Activated CD4-positive, alpha-beta T cell treated with anti-CD3 and anti-CD28 coated beads, Interleukin-2, amount 50 U/mL, for 4 hours (primary cell): ENCODE measurements around the gene ELAVL1.

Experiments used
- DNase-seq, 2 experiments: peaks; one replicate each; pipeline ENCODE4 v3.0.0-alpha.2; 2020

The ELAVL1 gene

DNA sequence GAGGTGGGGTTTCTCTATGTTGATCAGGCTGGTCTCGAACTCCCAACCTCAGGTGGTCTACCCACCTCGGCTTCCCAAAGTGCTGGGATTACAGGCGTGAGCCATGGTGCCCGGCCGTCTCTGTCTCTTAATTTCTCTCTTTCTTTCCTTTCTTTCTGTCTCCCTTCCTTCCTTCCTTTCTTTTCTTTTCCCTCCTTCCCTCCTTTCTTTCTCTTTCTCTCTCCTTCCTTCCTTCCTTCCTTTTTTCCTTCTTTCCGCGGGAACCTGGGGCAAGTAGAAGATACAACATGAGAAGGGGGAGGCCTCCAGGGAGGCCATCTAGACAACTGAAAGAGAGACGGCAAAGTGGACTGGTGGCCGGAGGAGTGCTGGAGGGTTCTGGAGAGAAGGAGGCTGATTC lies 15.2 kb upstream of the ELAVL1 start:
- DNase-seq = no peak

DNA sequence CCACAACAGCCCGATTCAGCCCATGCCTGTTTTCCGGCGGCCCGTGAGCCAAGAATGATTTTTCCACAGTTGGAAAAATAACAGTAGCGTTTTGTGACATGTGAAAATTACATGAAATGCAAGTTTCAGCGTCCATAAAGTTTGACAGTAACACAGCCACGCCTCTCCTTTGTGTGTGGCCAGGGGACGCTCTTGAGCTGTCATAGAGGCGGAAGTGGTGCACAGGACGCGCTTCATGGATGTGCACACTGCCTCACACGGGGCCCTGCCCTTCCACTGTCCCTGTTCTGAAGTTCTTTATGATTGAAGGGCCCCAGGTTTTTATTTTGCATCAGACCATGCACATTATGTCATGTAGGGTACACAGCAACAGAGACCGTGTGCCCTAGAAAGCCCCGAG lies 12.4 kb upstream of the ELAVL1 start:
- DNase-seq = peak; percentile 13 to 32

DNA sequence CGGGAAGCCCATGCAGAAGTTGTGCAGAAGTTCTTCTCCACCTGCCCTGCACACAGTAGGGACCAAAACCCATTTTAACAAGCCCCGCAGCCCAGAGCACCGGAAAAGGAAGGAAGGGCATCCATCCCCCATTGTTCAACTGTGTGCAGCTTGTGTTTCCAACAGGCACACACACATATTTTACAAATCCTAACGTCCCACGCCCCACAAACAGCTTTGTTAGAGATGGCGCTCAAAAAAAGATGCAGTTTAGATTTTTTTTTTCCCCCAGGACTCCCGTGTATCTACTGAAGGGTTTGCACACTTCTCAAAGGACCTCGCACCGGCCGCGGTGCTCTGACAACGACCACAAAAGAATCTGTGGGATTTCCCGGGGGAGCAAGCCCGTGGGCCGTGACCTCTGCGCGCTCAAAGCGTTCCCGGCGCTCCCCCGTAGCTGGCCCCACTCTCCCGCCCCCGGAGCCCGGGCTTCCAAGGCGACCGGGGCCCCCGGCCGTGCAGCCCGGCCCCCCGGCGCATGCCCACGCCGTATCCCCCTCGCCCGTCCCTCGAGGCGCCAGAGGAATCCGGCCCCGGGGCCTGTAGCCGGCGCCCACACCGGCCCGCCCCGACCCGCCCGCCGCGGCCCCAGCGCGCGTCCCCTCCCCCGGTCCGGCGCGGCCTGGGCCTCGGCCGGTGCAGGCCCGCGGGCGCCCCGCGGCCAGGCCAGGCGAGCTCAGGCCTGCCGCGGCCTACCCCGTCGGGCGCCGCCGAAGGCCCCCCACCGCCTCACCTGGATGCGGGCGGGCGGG lies 523 bp downstream of the ELAVL1 start:
- DNase-seq = no peak

DNA sequence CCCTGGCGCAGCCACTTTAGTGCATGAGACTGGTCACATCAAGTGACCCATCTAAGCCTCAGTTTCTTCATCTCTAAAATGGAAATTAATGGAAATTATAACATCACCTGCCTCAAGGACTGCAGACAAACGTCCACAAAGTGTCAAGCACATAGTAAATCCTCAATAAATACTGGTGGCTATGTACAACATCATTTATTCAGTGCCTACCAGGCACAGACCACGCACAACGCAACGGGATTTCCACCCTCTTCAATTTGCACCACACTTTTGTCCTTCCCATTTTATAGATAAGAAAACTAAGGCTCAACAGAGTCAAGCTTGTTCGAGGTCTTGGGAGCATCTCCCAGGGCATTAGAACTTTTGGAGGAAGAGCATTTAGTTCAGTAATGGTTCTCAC lies 1.4 kb downstream of the ELAVL1 start:
- no peak for DNase-seq

DNA sequence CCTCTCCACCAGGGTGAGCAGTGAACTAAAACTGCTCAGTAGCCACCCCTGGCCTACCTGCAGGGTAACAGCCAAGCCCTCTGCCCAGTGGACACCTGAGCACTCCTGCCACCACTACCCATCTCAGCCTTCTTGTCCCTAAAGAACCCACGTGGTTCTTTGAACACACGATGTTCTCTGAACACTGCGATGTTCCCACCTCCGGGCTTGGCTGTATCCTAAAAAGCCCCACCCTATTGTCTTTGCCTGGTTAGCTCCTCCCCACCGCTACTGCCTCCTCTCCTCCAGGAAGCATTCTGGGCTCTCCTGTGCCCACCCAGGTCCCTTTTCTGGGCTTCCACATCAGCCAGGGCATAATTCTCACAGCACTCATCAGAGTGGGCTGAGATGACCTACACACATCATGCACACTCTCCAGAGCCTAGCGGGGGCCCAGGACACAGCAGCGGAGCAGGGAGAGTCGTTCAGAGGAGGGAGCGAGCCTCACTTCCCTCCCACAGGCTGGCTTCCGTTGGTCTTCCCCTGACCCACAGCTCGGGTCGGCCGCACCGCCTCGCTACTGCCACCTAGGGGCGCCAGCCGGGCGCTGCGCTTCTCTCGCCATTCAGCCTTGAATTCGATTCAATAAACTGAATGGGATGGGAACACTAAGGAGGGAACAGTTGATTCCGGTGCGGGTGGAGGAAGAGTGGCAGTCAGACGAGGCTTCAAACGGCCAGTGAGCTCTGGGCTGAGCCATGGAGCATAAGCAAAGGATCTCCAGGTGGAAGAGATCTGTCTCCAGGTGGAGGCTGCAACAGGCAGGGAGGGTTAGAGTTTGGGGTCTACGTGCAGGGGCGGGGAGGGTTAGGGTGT lies 3.2 kb downstream of the ELAVL1 start:
- peak; percentile 47 to 56 for DNase-seq

DNA sequence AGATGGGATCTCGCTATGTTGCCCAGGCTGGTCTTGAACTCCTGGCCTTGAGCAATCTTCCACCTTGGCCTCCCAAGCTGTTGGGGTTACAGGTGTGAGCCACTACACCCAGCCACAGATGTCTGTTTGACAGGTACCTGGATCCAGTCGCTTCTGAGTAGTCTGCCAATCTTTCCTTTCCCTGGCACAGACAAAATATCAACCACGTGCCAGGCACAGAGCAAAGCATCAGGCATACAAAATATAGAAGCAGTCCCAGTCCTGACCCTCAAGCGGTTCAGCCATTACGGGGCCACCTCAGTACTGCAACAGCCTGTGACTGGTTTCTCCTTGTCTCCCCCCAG lies 3.8 kb downstream of the ELAVL1 start:
- no peak for DNase-seq

DNA sequence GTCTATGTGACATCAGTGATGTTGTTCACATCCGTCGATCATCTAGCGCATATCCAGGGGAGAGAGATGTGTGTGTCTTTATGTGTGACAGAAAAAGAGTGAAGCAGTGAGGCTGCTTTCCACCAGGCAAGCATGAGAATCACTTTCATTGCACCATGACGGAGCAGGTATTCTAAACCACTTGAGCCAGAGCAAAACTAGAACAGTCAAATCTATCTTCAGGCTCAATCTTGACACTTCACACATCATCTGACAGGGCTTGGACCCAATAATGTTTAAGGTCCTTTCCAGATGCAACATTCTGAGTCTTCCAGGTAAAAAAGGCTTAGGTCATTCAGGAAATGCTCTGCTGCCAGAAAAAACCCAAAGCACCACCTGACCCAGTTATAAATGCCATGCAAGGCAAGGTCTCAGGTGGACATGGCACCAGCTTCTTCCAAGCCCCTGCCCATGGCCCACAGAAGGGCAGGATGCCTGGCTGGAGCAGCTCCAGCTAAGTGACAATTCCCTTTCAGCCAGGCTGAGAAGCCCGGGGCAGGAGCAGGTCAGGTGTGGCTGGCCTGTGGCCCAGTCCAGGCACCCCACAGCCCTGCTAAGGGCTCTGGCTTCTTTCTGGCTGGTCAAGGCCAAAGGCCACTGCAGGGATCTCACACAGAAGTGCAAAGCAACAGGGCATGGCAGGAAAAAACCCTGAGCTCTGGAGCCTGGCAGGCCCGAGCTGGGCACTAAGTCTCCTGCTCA lies 5.0 kb downstream of the ELAVL1 start:
- DNase-seq = no peak

DNA sequence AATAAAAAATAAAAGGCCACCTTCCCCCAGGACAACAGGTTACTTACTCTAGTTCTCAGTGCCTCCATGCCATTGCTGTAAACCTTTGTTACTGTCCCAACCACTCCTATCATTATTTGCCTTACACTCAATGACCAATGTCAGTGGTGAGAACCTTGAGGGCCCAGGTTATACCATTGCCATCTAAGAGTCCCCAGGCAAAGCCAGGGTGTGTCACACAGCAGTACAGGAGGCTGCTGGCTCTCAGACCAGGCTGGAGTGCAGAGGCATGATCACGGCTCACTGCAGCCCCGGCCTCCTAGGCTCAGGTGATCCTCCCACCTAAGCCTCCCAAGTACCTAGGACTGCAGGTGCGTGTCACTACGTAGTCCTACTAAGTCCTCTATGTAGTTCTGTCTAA lies 6.1 kb downstream of the ELAVL1 start:
- DNase-seq = no peak

DNA sequence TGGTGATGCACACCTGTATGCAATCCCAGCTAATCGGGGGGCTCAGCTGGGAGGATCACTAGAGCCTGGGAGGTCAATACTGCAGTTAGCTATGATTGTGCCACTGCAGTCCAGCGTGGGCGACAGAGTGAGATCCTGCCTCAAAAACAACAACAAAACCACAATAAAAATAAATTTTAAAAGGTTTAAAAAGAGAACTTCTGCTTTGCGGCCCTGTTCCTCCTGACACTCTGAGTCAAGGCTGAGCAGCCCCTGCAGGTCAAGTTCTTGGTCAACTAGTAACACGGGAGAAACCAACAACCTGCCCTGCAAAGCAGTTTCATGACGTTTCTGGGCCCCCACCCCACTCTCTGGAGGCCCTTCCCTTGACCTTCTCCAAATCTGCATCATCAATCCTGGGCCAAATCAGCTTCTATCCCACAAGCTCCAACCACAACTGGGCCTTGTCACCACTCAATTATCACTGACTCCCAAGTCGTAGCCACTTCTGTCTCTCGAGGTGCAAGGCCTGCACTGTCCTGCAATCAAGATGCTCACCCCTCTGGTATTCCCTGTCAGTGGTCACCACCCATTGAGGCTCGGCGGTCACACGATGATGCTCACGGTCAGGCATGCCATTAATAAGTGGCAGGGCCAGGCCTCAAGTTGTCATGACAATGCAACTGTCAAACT lies 7.5 kb downstream of the ELAVL1 start:
- no peak for DNase-seq

DNA sequence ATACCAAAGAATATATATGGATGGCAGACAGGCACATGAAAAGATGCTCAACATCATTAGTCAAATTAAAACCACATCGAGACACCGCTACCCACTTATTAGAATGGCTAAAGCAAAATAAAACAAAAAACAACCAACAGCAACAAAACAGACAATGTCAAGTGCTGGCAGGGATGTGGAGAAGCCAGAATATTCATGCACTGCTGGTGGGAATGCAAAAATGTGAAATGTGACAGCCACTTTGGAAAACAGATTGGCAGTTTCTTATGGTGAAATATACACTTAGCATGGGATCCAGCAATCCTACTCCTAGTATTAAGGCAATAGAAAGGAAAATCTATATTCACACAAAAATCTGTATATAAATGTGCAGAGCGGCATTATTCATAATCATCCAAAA lies 8.6 kb downstream of the ELAVL1 start:
- no peak for DNase-seq

DNA sequence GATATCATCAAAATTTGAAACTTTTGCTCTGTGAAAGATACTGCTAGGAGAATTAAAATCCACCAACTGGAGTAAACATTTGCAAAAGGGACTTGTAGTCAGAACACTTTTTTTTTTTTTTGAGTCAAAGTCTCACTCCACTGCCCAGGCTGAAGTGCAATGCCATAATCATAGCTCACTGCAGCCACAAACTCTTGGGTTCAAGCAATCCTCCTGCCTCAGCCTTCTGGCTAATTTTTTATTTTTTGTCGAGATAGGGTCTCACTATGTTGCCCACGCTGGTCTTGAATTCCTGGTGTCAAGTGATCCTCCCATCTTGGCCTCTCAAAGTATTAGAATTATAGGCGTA lies 9.7 kb downstream of the ELAVL1 start:
- DNase-seq = no peak

DNA sequence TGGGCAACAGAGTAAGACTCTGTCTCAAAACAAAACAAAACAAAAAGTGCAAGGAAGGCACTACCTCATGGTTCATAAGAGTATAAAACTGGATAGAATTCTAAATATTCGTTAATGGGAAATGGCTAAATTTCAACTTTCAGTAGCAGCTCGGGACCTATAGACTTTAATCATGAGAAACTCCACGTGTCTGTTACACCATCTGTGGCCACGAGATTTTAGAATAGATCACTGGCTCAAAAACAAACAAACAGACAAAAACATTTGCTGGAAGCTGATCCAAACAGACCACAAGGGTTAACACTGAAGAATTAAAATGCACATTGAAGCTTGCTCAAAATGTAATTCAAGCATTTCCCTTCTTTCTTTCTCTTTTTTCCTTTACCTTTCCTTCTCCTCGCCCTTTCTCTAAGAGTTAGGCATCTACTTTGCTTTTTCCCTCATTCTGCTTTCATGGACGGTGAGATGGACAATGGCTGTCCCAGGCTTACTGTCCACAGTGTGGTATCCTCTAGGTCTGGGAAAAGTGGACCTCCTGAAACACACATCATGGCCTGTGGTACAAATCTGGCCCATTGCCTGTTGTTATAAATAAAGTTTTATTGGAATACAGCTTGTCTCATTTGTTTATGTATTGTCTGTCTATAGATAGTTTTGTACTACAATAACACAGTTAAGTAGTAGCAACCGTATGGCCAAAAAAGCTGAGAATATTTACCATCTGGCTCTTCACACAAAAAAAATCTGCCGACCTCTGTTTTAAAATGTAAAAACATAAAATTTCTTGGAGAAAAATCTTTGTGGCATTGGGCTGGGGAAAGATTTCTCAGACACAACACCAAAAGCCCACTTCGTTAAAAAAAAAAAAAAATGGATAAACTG lies 10.3 kb downstream of the ELAVL1 start:
- DNase-seq = no peak

DNA sequence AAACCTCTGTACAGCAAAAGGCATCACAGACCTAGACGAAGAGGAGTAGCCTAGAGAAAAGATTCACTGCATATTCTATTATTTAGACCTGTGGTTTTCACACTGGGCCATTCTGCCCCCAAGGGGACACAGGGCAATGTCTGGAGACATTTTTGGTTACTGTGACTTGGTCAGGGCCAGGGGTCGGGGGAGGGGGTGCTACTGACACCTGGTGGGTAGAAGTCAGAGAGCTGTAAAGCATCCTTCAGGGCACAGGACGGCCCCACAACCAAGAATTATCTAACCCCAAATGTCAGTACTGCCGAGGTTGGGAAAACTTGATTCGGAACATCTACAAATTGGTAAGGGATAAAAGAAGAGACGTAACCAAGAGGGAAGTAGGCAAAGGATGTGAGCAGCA lies 11.3 kb downstream of the ELAVL1 start:
- DNase-seq = no peak

DNA sequence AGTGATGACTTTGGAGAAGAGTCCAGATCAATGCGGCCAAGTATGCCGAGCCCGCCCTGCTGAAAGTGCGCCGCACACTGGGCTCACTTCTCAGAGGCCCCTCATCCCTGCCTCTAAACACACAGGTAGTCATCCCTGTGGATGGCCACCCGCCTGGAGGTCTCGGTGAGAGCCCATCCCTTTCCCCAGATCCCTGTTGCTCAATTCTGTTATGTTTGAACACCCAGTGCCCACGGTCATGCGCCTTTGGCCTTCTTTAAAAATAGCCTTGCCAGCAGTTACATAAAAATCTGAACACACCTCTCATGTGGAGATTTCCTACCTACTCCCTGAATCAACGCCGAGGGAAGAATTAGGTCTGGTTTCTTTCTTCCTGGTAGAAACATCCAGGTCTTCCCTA lies 11.9 kb downstream of the ELAVL1 start:
- no peak for DNase-seq

DNA sequence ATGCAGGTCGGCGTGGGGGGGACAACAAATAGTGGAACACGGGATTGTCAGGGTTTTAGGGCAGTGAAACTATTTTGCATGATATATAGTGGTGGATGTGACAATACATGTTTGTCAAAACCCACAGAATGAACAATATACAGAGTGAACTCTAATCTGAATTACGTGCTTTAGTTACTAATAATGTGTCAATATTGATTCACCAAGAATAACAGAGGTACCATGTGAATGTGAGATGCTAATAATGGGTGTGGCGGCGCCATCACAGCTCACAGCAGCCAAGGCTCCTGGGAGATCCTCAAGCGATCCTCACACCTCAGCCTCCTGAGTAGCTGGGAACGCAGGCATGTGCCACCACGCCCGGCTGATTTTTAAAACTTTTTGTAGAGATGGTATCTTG lies 12.9 kb downstream of the ELAVL1 start:
- DNase-seq = no peak

DNA sequence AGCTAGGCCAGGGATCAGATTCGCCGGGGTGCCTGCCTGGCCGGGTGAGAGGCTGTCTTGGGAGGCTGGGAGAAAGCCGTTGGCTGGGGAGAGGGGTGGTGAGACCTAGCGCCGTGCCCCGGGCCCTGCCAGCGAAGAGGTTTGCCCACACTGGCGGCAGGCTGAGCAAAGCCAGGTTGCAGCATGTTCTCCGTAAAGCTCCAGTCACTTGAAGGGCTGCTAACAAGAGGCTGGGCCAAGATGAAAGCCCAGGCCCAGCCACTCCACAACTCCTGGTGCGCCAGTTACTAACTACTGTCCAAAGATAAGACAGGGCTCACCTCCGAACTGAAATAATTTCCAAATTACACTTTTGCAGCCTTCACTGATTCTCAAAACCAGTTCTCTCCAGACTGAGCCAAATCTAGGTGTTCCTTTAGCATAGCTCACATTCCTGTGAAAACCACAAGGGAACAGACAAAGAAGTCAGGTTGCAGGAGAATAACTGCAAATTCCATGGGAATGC lies 16.3 kb downstream of the ELAVL1 start:
- DNase-seq = no peak

DNA sequence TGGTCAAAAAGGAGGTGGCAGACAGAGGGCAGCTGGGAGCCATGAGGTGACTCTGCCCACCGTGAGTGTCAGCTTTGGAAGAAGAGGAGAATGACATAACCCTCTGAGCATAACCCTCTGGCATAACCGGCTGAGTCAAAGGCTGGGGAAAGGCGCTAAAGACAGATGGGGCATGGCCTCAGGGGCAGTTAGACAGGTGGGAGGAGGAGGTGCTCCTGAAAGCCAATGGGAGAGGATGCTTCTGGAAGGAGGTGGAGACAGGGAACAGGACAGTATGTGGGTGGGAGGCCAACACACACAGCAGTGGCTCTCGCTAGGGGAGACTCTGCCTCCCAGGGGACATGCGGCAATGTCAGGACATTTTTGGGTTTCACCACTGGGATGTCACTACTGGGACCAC lies 17.1 kb downstream of the ELAVL1 start:
- DNase-seq = no peak

DNA sequence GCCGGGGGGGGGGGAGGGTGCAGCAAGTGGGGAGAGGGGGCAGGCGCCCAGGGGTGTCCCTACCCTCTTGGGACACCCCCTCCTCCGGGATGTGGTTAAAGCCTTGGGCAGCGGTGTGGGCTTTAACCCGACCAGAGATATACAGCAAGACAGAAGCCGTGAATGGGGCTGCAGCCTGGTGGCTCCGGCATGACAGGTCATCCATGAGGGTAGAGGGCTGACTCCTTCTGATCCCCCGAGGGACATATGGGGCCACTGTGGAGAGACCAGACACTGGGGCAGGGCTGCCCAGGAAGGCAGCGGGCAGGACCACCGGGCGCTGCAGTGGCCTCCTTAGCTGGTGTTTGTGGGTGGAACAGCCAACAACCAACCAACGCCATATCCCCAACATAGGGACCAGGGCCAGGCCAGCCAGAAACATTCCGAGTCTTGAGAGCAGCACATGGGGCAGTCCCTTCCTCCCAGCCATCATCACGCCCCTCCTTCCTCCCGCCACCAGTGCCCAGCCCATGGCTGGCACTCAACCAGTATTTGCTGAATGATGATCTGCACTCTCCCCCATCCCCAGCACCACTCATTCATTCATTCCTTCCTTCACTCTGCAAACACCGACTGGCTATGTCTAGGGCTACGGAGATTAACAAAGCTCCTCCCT lies 18.2 kb downstream of the ELAVL1 start:
- DNase-seq = no peak

DNA sequence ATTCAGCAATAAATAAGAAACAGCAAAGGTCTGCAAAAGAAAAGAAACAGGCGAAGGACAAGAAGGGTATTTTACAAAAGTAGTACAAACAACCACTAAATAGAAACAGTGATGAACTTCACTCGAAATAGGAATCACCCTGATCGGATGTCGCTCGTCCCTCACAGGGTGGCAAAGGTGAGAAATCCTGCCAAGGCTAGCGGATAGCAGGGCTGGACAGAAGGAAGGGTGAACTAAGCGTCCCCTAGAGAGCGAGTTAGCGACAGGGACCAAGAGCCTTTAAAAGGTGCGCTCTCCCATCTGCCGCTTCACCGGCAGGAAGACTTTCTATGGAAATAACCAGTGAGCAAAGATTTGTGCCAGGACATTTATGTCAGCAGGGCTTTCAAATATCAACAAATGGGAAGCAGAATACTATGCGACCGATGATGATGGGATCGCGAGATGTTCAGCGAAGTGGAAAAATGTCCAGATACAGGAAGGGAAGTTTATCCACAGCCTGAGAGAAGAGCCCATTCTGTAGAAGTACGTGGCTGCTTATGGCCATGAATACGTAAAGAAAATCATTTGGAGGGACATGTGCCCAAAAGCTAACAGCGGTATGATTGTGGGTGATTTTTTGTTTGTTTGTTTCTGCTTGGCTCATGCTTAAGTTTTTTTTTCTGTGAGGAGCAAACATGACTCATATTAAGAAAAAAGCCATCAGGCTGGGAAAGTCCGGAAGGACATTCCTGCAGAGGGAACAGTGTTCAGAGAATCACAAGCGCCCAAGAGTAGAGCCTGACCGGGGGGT lies 18.9 kb downstream of the ELAVL1 start:
- DNase-seq = no peak

DNA sequence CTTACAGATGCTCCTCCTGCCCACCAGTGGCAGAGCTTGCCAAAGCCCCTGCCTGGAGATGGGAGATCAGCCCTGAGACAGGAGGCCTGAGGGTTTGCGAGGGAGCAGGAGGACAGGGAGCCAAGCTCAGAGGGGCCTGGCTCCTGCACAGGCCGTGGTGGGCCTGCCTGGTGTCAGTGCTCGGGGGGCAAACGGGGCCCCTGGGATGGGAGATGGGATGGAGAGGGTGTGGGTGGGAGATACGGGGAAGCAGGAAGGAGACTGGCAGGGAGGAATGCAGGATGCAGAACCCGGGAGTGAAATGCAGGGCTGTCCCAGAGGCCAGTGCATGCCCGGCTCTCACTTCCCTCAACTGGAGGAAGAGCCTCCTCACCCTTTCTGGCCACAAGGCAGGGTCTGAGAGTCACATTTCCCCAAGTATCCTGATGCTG lies 19.9 kb downstream of the ELAVL1 start:
- no peak for DNase-seq
